Measurements from ENCODE around the gene NPAS3. TPM values are rescaled to one million over a fixed set of nuclear protein-coding genes. Genes with fewer than 3 reads are reported as not detected.

Gene NPAS3
- total RNA-seq, 6 experiments from 2014 or later, result 0.11 to 0.83 (median 0.21) TPM; not detected in 2

DNA sequence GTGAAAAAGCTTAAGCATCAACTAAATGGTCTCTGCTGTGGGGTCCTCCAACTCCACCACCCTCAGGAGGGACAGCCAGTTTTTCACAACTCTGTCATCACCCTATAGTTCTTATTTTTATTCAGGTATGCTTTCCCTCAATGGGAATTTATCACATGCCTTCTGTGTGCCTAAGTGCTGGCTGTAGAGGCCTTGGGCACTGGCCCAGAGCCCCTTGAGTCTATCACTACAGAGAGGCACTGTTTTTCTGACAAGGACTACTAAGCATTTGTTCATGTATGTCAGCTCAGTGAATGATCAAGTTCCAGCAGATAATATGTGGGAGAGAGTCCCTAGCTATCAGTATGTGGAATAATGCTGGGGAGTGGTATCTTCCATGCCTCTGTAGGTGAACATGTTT is 463.9 kb downstream of the NPAS3 start:
- H3K9me3 ChIP-seq, result no peaks in the 10 kb centered on the region
- intact Hi-C loops (cut with DNase I), result no loop called here
- DNase-seq (no peak), ATAC-seq (no peak)
- H3K36me3 ChIP-seq, result no peaks in the 10 kb centered on the region
- H3K4me3 ChIP-seq, result no peak overlapping the region
- no peak for TF ChIP-seq POLR2A (IDR thresholded peaks at IDR 0.05)
- TF ChIP-seq, protein P1, sequence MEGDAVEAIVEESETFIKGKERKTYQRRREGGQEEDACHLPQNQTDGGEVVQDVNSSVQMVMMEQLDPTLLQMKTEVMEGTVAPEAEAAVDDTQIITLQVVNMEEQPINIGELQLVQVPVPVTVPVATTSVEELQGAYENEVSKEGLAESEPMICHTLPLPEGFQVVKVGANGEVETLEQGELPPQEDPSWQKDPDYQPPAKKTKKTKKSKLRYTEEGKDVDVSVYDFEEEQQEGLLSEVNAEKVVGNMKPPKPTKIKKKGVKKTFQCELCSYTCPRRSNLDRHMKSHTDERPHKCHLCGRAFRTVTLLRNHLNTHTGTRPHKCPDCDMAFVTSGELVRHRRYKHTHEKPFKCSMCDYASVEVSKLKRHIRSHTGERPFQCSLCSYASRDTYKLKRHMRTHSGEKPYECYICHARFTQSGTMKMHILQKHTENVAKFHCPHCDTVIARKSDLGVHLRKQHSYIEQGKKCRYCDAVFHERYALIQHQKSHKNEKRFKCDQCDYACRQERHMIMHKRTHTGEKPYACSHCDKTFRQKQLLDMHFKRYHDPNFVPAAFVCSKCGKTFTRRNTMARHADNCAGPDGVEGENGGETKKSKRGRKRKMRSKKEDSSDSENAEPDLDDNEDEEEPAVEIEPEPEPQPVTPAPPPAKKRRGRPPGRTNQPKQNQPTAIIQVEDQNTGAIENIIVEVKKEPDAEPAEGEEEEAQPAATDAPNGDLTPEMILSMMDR (IDR thresholded peaks at IDR 0.05), result no peak
- H3K4me1 ChIP-seq, result no peaks in the 10 kb centered on the region
- H3K27me3 ChIP-seq, result no peaks in the 10 kb centered on the region
- H3K27ac ChIP-seq, result no peak overlapping the region

DNA sequence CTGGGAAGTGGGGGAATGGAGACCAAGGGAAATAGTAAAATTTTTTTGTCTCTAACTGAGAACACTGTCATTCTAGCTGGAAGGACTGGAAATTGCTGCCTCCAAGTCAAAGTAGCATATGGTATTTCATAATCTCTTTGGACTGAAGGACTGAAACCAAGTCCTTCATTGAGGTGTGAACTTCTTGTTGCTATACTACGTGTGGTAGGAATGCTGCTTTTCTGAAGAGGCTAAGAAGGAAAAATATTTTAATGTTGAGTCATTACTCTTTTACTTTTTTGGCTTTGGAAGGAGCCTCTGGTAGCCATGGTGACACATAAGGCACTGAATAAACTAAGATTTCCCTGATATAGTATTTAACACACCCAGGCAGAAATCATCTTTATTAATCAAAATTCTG is 465.4 kb downstream of the NPAS3 start:
- Histone ChIP-seq H3K27me3 (no peaks in the 10 kb centered on the region), H3K9me3 (no peaks in the 10 kb centered on the region), H3K27ac (no peak overlapping the region), H3K4me1 (no peaks in the 10 kb centered on the region), H3K36me3 (no peaks in the 10 kb centered on the region), H3K4me3 (no peak overlapping the region)
- ATAC-seq (no peak), DNase-seq (no peak)
- intact Hi-C loops (cut with DNase I), result no loop called here
- 46% methylated on average over 1 of the region's 1 CpG for WGBS (ENCODE audit: insufficient coverage, low coverage, low lambda C conversion rate, missing lambda C conversion rate)
- no peak for TF ChIP-seq POLR2A (IDR thresholded peaks at IDR 0.05)
- TF ChIP-seq, protein P1 (IDR thresholded peaks at IDR 0.05), result no peak

DNA sequence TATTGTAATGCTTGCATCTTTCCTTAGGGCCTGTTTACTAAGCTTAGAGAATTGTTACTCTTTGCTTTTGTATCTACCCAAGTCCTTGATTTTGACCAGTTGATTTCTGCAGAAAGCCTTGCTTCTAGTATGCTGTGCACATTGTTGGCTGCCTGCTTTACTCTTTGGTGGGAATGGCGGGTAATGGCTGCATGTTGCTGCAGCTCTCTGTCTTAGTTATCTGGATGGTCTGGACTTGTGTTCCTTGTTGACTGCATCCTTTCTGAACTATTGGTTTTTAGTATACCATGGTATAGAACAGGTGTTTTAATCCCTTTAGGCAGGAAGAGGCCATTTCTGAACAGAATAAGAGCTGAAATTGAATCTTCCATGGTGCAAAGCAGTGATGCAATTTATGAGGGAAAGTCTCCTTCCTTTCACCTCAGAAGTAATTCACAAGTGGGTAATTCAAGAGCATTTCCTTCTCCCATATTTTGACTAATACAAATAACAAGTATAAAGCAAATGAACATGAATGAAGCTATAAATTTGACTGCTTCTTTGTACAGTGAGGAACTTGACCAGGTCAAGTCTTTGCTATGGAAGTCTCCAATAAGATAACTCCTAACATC is 466.4 kb downstream of the NPAS3 start:
- TF ChIP-seq, protein P1 (IDR thresholded peaks at IDR 0.05), result no peak
- TF ChIP-seq POLR2A (IDR thresholded peaks at IDR 0.05), result no peak
- no peak overlapping the region for H3K27ac ChIP-seq
- no peak for DNase-seq

DNA sequence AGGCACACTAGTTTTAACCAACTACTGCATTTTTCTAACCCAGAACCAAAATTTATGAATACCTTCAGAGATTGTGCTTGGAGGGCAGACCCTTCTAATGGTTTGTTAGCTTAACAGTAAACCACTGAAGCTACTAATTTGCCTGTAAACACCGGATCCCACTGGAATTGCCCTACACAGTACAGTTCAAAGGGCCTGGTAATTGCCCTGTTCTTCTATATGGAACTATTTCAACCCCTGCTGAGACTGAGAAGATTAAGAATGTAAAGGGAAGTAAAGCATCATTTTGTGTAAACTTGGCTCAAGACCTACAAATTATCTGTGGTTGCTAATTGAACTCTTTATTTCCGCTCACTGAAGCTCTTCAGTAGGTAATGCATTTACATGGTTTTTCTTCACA is 468.1 kb downstream of the NPAS3 start:
- Histone ChIP-seq H3K4me1 (no peaks in the 10 kb centered on the region), H3K27ac (no peak overlapping the region), H3K4me3 (no peak overlapping the region), H3K9me3 (no peaks in the 10 kb centered on the region), H3K36me3 (no peaks in the 10 kb centered on the region), H3K27me3 (no peaks in the 10 kb centered on the region)
- no peak for TF ChIP-seq POLR2A (IDR thresholded peaks at IDR 0.05)
- TF ChIP-seq, protein P1 (IDR thresholded peaks at IDR 0.05), result no peak
- intact Hi-C loops (cut with DNase I), result no loop called here
- 78% methylated on average over 2 of the region's 2 CpGs for WGBS (ENCODE audit: insufficient coverage, low coverage, low lambda C conversion rate, missing lambda C conversion rate)
- ATAC-seq (no peak), DNase-seq (no peak)

More for the DNA sequence above, 466.4 kb downstream of the NPAS3 start:
- no peaks in the 10 kb centered on the region for H3K27me3 ChIP-seq
- WGBS (ENCODE audit: insufficient coverage, low coverage, low lambda C conversion rate, missing lambda C conversion rate), result 50% methylated on average over 1 of the region's 1 CpG
- no peak overlapping the region for H3K4me3 ChIP-seq
- H3K4me1 ChIP-seq, result no peaks in the 10 kb centered on the region
- H3K9me3 ChIP-seq, result no peaks in the 10 kb centered on the region
- H3K36me3 ChIP-seq, result no peaks in the 10 kb centered on the region
- ATAC-seq, result no peak
- intact Hi-C loops (cut with DNase I), result no loop called here

DNA sequence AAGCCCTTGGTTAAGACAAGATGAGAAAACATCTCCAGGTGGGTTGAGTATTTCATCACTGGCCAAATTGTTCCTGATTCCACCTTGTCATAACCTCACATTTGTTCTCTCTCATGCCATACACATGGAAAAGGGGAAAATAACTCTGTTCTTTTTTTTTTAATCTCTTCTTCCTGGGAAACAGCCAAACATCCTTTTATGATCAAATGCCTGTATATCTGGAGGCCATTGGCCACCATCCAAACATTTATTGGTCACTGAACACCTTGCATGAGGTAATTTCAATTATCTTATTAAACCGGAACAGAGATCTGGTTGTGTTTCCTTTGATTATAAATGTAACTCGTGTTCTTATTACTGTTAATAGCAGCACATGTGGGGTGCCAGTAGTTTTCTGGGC is 469.6 kb downstream of the NPAS3 start:
- no peak for TF ChIP-seq POLR2A (IDR thresholded peaks at IDR 0.05)
- Histone ChIP-seq H3K27me3 (no peaks in the 10 kb centered on the region), H3K4me1 (no peaks in the 10 kb centered on the region), H3K36me3 (no peaks in the 10 kb centered on the region), H3K9me3 (no peaks in the 10 kb centered on the region), H3K27ac (no peak overlapping the region), H3K4me3 (no peak overlapping the region)
- DNase-seq (no peak), ATAC-seq (no peak)
- intact Hi-C loops (cut with DNase I), result no loop called here
- WGBS (ENCODE audit: insufficient coverage, low coverage, low lambda C conversion rate, missing lambda C conversion rate), result 33% methylated on average over 2 of the region's 2 CpGs
